HG03064 (cell line): ENCODE measurements around the gene SEC61A2.

Experiments used
- ATAC-seq: cut with Tn5 transposase; IDR thresholded peaks from one replicate; pipeline ENCODE4 v1.9.1; 2021; ENCODE audit warnings: low read depth; ENCODE audit not compliant: unreplicated experiment

Gene SEC61A2

GRCh38 chr10:12195281-12195602, 65.8 kb downstream of the SEC61A2 start:
- peak; percentile 19 for ATAC-seq

- peak; percentile 79 for ATAC-seq
Measured at GRCh38 chr10:12195603-12196506, 66.4 kb downstream of the SEC61A2 start, which contains the start of the genes CDC123 and NUDT5. CDC123 (plus strand) TSS chr10:12196188; CDS start chr10:12196246, 58 bp downstream. NUDT5 (minus strand) TSS chr10:12195891; CDS start chr10:12186291, 9,600 bp downstream.

- ATAC-seq: no peak
Measured at GRCh38 chr10:12196531-12197211, 67.2 kb downstream of the SEC61A2 start.

DNA sequence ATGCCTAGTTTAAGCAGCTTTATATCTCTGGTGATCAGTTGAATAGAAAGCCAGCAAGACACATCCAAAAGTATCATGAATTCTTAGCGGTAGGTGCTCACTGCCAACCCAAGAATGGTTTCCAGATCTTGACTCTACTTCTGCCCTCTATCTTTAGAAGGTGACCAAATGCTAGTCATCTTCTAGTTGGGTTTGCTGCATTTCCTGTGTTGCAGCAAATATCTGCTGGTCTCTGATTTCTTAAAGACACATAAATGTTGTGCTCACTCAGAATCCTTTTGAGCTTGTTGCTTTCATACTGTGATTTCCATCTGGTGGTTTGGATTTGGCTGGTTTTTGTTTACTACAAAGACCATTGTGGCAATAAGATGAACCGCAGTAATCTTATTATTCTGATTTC, 68.7 kb downstream of the SEC61A2 start:
- ATAC-seq: no peak

- ATAC-seq: no peak
Measured at GRCh38 chr10:12200850-12201249, 71.4 kb downstream of the SEC61A2 start.

GRCh38 chr10:12201543-12201942, 72.1 kb downstream of the SEC61A2 start:
- ATAC-seq: no peak

DNA sequence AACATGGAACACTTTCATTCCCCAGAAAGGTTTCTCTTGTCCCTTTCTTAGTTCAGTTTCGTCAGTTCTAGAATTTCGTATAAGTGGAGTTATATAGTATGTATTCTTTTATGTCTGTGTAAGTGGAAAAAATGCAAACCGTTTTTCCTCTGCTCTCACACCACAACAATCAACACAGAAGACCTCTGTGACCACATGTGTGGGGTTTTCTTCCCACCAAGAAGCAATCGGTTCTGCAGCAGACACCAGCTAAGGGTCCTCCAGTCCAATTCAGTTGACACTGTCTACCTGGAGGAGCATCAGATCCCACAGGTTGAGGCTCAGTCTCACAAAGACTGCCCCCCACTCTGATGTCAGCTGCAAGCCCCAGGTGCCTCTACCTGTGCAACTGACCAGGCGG, 72.7 kb downstream of the SEC61A2 start:
- no peak for ATAC-seq

- no peak for ATAC-seq
Measured at GRCh38 chr10:12205082-12205481, 75.6 kb downstream of the SEC61A2 start.

DNA sequence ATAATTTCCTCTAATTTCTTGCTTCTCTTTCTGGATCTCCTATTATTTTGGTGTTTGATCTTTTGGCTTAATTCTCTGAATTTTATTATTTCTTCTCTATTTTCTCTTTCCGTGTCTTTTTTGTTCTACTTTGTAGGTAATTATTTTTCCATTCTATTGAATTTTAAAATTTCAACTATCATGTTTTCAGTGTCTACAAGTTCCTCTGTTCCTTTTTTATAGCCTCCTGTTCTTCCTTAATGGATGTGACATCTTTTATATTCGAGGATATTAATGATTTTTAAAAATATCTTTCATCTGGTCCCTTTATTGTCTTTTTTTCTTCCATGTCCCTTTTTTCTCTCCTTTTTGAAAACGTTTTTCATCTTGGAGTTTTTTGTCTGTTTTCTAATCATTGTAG, 77.6 kb downstream of the SEC61A2 start:
- no peak for ATAC-seq

DNA sequence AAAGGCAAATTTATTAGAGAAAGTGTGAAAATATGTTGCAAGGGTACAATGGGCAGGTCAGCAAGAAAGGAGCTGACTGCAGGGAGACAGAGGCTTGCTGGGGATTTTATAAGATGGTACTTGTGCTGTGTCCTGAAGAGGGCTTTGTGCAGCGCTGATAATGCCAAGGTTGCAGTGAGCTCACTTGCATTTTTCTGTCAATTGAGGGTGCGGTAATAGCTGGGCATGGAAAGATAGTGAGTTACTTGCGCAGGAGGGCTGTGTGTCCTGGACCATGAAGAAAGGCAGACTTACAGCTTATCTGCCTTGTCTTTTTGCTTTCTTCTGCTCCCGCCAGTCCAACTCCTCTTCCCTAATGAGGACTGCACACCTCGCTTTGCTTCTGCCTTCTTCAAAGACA, 79.0 kb downstream of the SEC61A2 start:
- ATAC-seq: no peak

DNA sequence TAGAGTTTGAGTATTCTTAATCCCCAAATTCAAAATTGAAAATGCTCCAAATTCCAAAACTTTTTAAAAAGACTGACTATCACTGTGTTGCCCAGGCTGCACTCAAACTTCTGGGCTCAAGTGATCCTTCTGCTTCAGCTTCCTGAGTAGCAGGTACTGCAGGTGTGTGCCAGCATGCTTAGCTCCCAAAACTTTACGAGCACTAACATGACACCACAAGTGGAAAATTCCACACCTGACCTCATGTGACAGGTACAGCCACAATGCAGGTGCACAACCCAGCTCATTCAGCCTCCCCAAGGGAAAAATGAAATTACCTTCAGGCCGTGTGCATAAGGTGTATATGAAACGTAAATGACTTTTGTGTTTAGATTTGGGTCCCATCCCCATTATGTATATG, 83.0 kb downstream of the SEC61A2 start:
- no peak for ATAC-seq

DNA sequence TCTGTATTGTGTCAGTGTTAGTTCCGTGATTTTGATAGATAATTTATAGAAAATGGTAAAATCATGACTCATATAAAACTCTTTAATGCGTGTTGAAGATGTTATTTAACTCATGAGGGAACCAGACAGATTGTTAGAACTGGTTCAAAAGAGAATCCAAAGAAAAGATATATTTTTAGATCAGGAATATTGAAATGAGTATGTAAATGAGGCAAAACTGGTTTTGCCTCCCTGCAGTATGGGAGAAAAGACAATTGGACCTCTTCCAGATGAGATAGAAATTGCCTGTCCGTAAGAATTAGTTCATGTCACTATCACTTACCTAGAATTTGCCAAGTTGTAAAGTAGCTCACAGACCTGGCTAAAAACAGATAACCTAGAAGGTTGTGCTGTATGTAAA, 84.1 kb downstream of the SEC61A2 start:
- no peak for ATAC-seq

DNA sequence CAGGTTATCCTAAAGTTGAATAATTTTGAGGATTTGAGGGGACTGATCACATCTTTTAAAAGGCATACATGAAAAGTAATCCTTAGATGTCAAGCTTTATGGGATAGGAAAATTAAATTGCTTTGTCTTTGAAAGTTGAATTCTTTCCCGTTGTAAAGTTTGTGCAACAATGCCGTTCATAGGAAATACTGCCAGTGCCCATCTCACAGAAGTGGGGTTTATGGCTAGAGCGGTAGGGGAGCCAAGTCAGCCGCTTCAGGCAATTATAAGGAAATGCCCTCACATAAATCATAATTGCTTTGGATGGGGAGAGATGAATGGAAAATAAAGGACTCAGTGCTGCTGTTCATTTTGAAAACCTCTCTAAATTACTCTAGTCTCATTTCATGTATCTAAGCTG, 84.6 kb downstream of the SEC61A2 start:
- no peak for ATAC-seq

DNA sequence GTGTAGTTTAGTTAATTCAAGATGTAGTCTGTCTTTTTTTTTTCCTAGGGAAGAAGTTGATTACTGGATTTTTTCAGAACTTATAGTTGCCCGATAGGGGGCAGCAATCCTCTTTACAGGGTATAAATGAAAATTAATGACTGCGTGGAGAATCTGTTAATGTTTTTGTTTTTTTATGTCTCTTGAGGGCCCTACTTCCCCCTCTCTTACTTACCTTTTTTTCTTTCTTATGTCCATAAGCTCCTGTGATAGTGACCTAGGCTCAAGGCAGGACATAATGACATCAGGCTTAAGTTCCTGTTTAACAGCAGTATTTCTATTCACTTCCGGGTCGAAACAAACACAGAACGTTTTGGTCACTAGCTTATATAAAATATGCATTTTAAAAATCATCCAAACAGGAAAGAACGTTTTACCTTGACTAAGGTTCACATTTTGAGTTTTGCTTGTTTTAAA, 85.3 kb downstream of the SEC61A2 start:
- ATAC-seq: no peak
